Cardiac muscle cell (in vitro differentiated cells and primary cell): ENCODE results near the gene TMEM87B. TPM values are rescaled to one million over a fixed set of nuclear protein-coding genes. Genes with fewer than 3 reads are reported as not detected.

Experiments used
- DNase-seq, 2 donors: peaks; one replicate each; pipeline versions ENCODE4 v3.0.0 to v3.0.0-alpha.2; 2010 to 2017; ENCODE audit warnings: low read depth in 1 of 2, low spot score in 1 of 2
- H3K27ac ChIP-seq: fragments of 200-600 bp; sonication (generic); 2 replicates; pipeline ENCODE4 v1.5.1; 2016
- H3K27me3 ChIP-seq: fragments of 200-600 bp; sonication (generic); 2 replicates; pipeline ENCODE4 v1.6.0; 2016; ENCODE audit warnings: control low read depth
- H3K36me3 ChIP-seq: fragments of 200-600 bp; sonication (generic); 2 replicates; pipeline ENCODE4 v1.5.1; 2016; ENCODE audit warnings: control low read depth
- H3K4me1 ChIP-seq: fragments of 200-600 bp; sonication (generic); 2 replicates; pipeline ENCODE4 v1.8.1; 2017; ENCODE audit warnings: low read depth, mild to moderate bottlenecking, mixed run types
- H3K4me3 ChIP-seq: fragments of 200-600 bp; sonication (generic); 2 replicates; pipeline ENCODE4 v1.5.1; 2016; ENCODE audit warnings: mild to moderate bottlenecking
- H3K9me3 ChIP-seq: fragments of 200-600 bp; sonication (generic); 2 replicates; pipeline ENCODE4 v1.5.1; 2017; ENCODE audit warnings: low read depth, mild to moderate bottlenecking, control low read depth
- CTCF ChIP-seq: IDR thresholded peaks from 2 replicates; pipeline ENCODE4 v1.5.1; 2012; ENCODE audit warnings: low read depth, mild to moderate bottlenecking, low read length
- polyA plus RNA-seq: library from polyadenylated mRNA; unstranded; fragments of >200 nt; fragmentation: Nextera tagmentation; extraction: Ambion mirVana; gene quantifications from 2 replicates; pipeline ENCODE4 v1.2.1, GENCODE V29; 2016
- total RNA-seq: library from RNA; depleted of rRNA; stranded (reverse); fragments of >200 nt; gene quantifications from 2 replicates; pipeline ENCODE4 v1.2.3, GENCODE V29; 2016

Gene TMEM87B
- total and polyA plus RNA-seq, 2 experiments from 2014 or later = 7.3 to 12.1 TPM

- Histone ChIP-seq H3K36me3 (no peaks in the 10 kb centered on the region), H3K4me3 (peak overlapping the region; percentile 39), H3K4me1 (peaks cover 11% of the 10 kb centered on the region), H3K27ac (peak overlapping the region; percentile 88), H3K27me3 (no peaks in the 10 kb centered on the region), H3K9me3 (no peaks in the 10 kb centered on the region)
- DNase-seq = peak; percentile 98
- no peak for TF ChIP-seq CTCF
Observed at GRCh38 chr2:112053917-112054846, 887 bp upstream of the TMEM87B start.

GRCh38 chr2:112055730-112056625 is 909 bp downstream of the TMEM87B start:
- H3K27ac ChIP-seq = peak overlapping the region; percentile 86
- H3K36me3 ChIP-seq = no peaks in the 10 kb centered on the region
- peak; percentile 65 to 97 for DNase-seq
- TF ChIP-seq CTCF = no peak
- H3K4me3 ChIP-seq = peak overlapping the region; percentile 92
- no peaks in the 10 kb centered on the region for H3K9me3 ChIP-seq
- peaks cover 11% of the 10 kb centered on the region for H3K4me1 ChIP-seq
- no peaks in the 10 kb centered on the region for H3K27me3 ChIP-seq

- no peak for TF ChIP-seq CTCF
- DNase-seq = no peak
- Histone ChIP-seq H3K27me3 (no peaks in the 10 kb centered on the region), H3K9me3 (no peaks in the 10 kb centered on the region), H3K4me3 (peak overlapping the region; percentile 92), H3K27ac (no peak overlapping the region), H3K36me3 (no peaks in the 10 kb centered on the region), H3K4me1 (peaks cover 11% of the 10 kb centered on the region)
Observed at GRCh38 chr2:112056626-112056987, 1.5 kb downstream of the TMEM87B start.

- no peaks in the 10 kb centered on the region for H3K27me3 ChIP-seq
- H3K36me3 ChIP-seq = no peaks in the 10 kb centered on the region
- no peak overlapping the region for H3K27ac ChIP-seq
- no peak for TF ChIP-seq CTCF
- no peak for DNase-seq
- H3K4me3 ChIP-seq = no peak overlapping the region
- no peaks in the 10 kb centered on the region for H3K9me3 ChIP-seq
- H3K4me1 ChIP-seq = peaks cover 8% of the 10 kb centered on the region
Observed at GRCh38 chr2:112059671-112060070, 4.6 kb downstream of the TMEM87B start.

- peaks cover 3% of the 10 kb centered on the region for H3K36me3 ChIP-seq
- no peaks in the 10 kb centered on the region for H3K9me3 ChIP-seq
- H3K27ac ChIP-seq = no peak overlapping the region
- TF ChIP-seq CTCF = no peak
- H3K4me1 ChIP-seq = peaks cover 8% of the 10 kb centered on the region
- H3K27me3 ChIP-seq = no peaks in the 10 kb centered on the region
- no peak for DNase-seq
- no peak overlapping the region for H3K4me3 ChIP-seq
Observed at GRCh38 chr2:112061299-112061698, 6.2 kb downstream of the TMEM87B start.
